HEK293 (cell line): ENCODE results near the gene SULT1A2.

Source experiments
- CTCF ChIP-seq: fragments of 450-650 bp; formaldehyde crosslinking; IDR thresholded peaks from 2 replicates; pipeline ENCODE4 v1.5.1; 2016; ENCODE audit warnings: missing biosample characterization, missing genetic modification characterization
- GLI4 ChIP-seq: fragments of 450-650 bp; formaldehyde crosslinking; IDR thresholded peaks from 2 replicates; pipeline ENCODE4 v1.5.1; 2016; ENCODE audit warnings: missing biosample characterization, missing genetic modification characterization
- SP7 ChIP-seq: fragments of 450-650 bp; formaldehyde crosslinking; IDR thresholded peaks from 2 replicates; pipeline ENCODE4 v1.5.1; 2016; ENCODE audit warnings: missing biosample characterization, missing genetic modification characterization
- ZNF133 ChIP-seq: fragments of 450-650 bp; formaldehyde crosslinking; IDR thresholded peaks from 2 replicates; pipeline ENCODE4 v1.5.1; 2016; ENCODE audit warnings: missing biosample characterization, missing genetic modification characterization
- ZNF580 ChIP-seq: fragments of 450-650 bp; formaldehyde crosslinking; IDR thresholded peaks from 2 replicates; pipeline ENCODE4 v1.5.1; 2016; ENCODE audit warnings: missing biosample characterization, missing genetic modification characterization

GRCh38 chr16:28606291-28607115, 9.7 kb upstream of the SULT1A2 start:
- no peak for TF ChIP-seq CTCF (tag by site-specific recombination)
- TF ChIP-seq ZNF133 (tag by site-specific recombination) = no peak
- TF ChIP-seq ZNF580 (tag by site-specific recombination) = no peak
- TF ChIP-seq GLI4 (tag by site-specific recombination) = no peak
- TF ChIP-seq SP7 = no peak
